Measurements from ENCODE around the gene KIF2C. TPM values are rescaled to one million over a fixed set of nuclear protein-coding genes. Genes with fewer than 3 reads are reported as not detected.

The KIF2C gene
- 26.6 and 28.7 TPM in 2 replicates for total RNA-seq
- long read RNA-seq, transcript KIF2C-202 (21 exons, 2,879 nt) = major isoform, 174 of 236 reads
- long read RNA-seq, partial matches to known transcripts = 12 of 236 reads
- long read RNA-seq, other reads (novel, unspliced or antisense) = 50 of 236 reads

GRCh38 chr1:44739307-44740178 is at the start of gene KIF2C:
Gene KIF2C, plus strand, starts transcription at chr1:44739837. Its CDS starts 96 bp downstream, at chr1:44739933.
- H3K36me3 Mint-ChIP-seq (ENCODE audit: insufficient read depth) = peaks cover 4% of the 10 kb centered on the region
- peak; percentile 88 for DNase-seq (ENCODE audit: low spot score, unreplicated experiment)
- H3K9me3 Mint-ChIP-seq (ENCODE audit: low read depth) = no peaks in the 10 kb centered on the region
- no peaks in the 10 kb centered on the region for H3K27me3 Mint-ChIP-seq
- peak within 1 kb of the TSS; percentile 98 for H3K27ac Mint-ChIP-seq
- peak within 1 kb of the TSS; percentile 95 for H3K4me3 Mint-ChIP-seq (ENCODE audit: low read depth)
- TF ChIP-seq, protein P1, sequence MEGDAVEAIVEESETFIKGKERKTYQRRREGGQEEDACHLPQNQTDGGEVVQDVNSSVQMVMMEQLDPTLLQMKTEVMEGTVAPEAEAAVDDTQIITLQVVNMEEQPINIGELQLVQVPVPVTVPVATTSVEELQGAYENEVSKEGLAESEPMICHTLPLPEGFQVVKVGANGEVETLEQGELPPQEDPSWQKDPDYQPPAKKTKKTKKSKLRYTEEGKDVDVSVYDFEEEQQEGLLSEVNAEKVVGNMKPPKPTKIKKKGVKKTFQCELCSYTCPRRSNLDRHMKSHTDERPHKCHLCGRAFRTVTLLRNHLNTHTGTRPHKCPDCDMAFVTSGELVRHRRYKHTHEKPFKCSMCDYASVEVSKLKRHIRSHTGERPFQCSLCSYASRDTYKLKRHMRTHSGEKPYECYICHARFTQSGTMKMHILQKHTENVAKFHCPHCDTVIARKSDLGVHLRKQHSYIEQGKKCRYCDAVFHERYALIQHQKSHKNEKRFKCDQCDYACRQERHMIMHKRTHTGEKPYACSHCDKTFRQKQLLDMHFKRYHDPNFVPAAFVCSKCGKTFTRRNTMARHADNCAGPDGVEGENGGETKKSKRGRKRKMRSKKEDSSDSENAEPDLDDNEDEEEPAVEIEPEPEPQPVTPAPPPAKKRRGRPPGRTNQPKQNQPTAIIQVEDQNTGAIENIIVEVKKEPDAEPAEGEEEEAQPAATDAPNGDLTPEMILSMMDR (IDR thresholded peaks at IDR 0.05; ENCODE audit: unreplicated experiment) = no peak
- H3K4me1 Mint-ChIP-seq (ENCODE audit: low read depth) = peaks cover 7% of the 10 kb centered on the region

GRCh38 chr1:44693159-44693558 is 46.5 kb upstream of the KIF2C start:
- no peaks in the 10 kb centered on the region for H3K4me1 Mint-ChIP-seq (ENCODE audit: low read depth)
- TF ChIP-seq, protein P1 (IDR thresholded peaks at IDR 0.05; ENCODE audit: unreplicated experiment) = no peak
- no peaks in the 10 kb centered on the region for H3K9me3 Mint-ChIP-seq (ENCODE audit: low read depth)
- no peak for DNase-seq (ENCODE audit: low spot score, unreplicated experiment)
- no peak overlapping the region for H3K27ac Mint-ChIP-seq
- H3K4me3 Mint-ChIP-seq (ENCODE audit: low read depth) = no peak overlapping the region
- H3K27me3 Mint-ChIP-seq = no peaks in the 10 kb centered on the region
- H3K36me3 Mint-ChIP-seq (ENCODE audit: insufficient read depth) = peaks cover 5% of the 10 kb centered on the region

GRCh38 chr1:44693900-44694299 is 45.7 kb upstream of the KIF2C start:
- Mint-ChIP-seq H3K9me3 (ENCODE audit: low read depth) (no peaks in the 10 kb centered on the region), H3K27me3 (no peaks in the 10 kb centered on the region), H3K4me3 (ENCODE audit: low read depth) (no peak overlapping the region), H3K4me1 (ENCODE audit: low read depth) (no peaks in the 10 kb centered on the region), H3K36me3 (ENCODE audit: insufficient read depth) (peaks cover 5% of the 10 kb centered on the region), H3K27ac (no peak overlapping the region)
- TF ChIP-seq, protein P1 (IDR thresholded peaks at IDR 0.05; ENCODE audit: unreplicated experiment) = no peak
- no peak for DNase-seq (ENCODE audit: low spot score, unreplicated experiment)

- TF ChIP-seq, protein P1 (IDR thresholded peaks at IDR 0.05; ENCODE audit: unreplicated experiment) = no peak
- no peaks in the 10 kb centered on the region for H3K27me3 Mint-ChIP-seq
- DNase-seq (ENCODE audit: low spot score, unreplicated experiment) = no peak
- no peak overlapping the region for H3K4me3 Mint-ChIP-seq (ENCODE audit: low read depth)
- H3K9me3 Mint-ChIP-seq (ENCODE audit: low read depth) = no peaks in the 10 kb centered on the region
- H3K27ac Mint-ChIP-seq = no peak overlapping the region
- H3K36me3 Mint-ChIP-seq (ENCODE audit: insufficient read depth) = peaks cover 5% of the 10 kb centered on the region
- no peaks in the 10 kb centered on the region for H3K4me1 Mint-ChIP-seq (ENCODE audit: low read depth)
Observed at GRCh38 chr1:44694863-44695478, 44.7 kb upstream of the KIF2C start.

- DNase-seq (ENCODE audit: low spot score, unreplicated experiment) = no peak
- Mint-ChIP-seq H3K9me3 (ENCODE audit: low read depth) (no peaks in the 10 kb centered on the region), H3K4me3 (ENCODE audit: low read depth) (no peak overlapping the region), H3K4me1 (ENCODE audit: low read depth) (no peaks in the 10 kb centered on the region), H3K27me3 (no peaks in the 10 kb centered on the region), H3K27ac (no peak overlapping the region), H3K36me3 (ENCODE audit: insufficient read depth) (peaks cover 5% of the 10 kb centered on the region)
- TF ChIP-seq, protein P1 (IDR thresholded peaks at IDR 0.05; ENCODE audit: unreplicated experiment) = no peak
Observed at GRCh38 chr1:44695671-44696070, 44.0 kb upstream of the KIF2C start.

Measured in progenitor cell of endocrine pancreas (in vitro differentiated cells).